GM12874 (cell line): ENCODE measurements around the gene HDAC9.

Experiments used
- TF ChIP-seq, protein P1 (sequence below): IDR thresholded peaks from 2 replicates; pipeline ENCODE4 v1.5.1; 2011; ENCODE audit warnings: low read depth, mild to moderate bottlenecking, control low read depth, low read length, moderate library complexity; ENCODE audit not compliant: insufficient read depth

The HDAC9 gene

DNA sequence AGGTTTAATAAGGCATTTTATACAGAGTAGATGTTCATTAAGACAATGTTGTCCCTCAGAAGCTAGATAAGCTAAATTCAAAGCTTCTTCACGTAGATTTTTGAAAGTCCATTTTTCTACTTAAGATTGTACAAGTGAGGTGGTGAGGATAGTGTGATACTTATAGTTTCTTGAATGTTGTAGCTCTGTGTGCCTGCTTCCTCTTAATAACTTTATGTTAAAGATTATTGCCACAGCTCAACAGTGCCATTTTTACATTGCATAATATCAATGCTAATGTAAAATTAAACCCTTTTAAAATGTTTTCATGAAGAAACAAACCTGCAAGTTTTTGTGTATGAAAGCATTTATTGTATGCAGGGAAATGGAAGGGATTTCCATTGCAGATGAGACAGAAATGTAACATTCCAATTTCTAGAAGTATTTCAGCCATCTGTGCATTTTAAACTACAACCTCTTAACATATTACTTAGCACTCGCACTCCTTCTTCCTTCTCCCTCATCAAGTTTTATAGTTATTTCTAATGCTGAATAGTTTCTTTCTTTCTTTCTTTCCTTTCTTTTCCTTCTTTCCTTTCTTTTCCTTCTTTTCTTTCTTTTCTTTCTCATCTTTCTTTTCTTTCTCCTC is 409.9 kb downstream of the HDAC9 start:
- TF ChIP-seq, protein P1, sequence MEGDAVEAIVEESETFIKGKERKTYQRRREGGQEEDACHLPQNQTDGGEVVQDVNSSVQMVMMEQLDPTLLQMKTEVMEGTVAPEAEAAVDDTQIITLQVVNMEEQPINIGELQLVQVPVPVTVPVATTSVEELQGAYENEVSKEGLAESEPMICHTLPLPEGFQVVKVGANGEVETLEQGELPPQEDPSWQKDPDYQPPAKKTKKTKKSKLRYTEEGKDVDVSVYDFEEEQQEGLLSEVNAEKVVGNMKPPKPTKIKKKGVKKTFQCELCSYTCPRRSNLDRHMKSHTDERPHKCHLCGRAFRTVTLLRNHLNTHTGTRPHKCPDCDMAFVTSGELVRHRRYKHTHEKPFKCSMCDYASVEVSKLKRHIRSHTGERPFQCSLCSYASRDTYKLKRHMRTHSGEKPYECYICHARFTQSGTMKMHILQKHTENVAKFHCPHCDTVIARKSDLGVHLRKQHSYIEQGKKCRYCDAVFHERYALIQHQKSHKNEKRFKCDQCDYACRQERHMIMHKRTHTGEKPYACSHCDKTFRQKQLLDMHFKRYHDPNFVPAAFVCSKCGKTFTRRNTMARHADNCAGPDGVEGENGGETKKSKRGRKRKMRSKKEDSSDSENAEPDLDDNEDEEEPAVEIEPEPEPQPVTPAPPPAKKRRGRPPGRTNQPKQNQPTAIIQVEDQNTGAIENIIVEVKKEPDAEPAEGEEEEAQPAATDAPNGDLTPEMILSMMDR, result no peak

DNA sequence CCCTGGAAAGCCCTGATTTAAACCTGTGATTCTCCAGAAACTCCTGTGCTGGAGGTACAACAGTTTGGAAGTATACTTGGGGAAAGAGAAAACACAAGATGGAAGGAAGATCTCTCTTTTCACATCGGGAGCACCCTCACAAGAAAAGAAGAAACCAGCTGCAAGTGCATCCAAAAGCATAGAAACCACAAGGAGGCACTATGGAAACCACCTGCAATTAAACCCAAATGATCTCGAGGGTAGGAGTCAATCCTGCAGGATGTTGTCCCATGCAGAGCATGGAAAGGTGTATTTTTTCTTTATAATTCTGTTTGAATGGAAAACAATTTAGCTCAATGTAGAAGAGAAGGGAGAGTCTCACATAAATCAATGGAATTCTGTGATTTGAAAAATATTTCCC is 411.4 kb downstream of the HDAC9 start:
- TF ChIP-seq, protein P1, result no peak

DNA sequence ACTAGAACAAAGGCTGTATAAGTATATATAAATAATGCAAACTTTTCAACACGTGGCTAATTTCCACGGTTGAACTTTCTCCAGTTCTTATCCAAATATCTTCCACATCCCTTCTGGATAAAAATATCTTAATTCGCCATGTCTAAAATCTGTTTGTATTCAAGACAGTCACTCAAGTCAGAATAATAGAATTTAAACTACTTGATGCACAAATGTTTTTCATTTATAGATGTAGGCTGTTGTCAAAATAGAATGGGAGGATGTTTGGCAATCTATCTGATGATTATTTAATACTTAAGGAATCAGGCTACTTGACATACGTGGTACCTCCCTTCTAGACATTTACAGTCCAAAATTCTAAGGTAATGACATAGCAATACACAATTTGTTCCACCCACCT is 417.6 kb downstream of the HDAC9 start:
- TF ChIP-seq, protein P1, result no peak

DNA sequence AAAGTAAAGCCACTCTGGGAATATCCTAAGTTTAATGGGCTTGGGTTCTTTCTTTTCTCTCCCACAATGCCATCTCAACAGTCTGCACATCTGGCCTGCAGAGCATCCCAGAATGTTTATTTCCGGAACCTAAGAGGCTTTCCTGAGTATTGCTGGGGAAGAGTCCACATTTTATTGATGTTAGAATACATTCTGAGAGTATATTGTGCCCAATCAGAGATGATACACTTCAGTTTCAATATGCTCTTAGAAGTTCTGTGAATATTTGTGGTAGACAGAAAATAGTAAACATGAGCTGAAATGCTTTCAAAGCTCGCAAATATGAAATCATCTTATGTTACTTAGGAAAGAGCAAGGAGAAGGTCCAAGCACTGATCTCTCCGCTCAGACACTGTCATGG is 421.3 kb downstream of the HDAC9 start:
- TF ChIP-seq, protein P1, result no peak

DNA sequence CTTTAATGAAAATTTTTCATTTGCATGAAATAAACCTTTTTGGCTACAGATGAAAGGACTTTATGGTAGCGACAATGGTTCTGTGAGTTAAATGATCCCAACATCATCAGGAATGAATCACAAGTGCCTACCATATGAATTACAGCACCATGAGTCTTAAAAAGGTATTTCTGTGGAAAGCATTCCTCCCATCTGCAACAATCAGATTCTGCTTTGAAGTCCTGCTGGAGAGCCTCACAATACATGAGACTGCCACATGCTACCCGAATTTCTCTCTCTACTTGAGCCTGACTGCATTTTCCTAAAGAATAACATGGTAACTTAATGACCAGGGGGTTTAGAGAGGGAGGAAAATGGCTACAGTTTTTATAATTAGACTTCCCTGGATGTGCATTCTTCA is 431.6 kb downstream of the HDAC9 start:
- TF ChIP-seq, protein P1, result no peak

DNA sequence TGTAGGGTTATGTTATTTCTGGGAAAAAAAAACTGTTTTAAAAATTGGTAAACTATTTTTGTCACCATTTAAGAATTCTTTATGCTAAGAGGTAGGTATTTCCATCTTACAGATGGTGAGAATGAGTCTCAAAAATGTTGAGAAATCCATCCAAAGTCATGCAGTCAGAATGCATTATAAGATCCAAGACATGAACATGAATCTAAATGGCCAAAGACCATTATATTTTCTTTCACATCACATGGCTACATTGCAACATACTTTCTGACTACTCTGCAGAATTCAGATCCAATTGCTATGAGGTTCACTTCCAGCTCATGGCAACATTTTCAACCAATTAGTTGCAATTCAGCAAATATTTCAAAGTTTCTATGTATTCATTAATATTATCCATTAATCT is 440.7 kb downstream of the HDAC9 start:
- TF ChIP-seq, protein P1, result no peak

DNA sequence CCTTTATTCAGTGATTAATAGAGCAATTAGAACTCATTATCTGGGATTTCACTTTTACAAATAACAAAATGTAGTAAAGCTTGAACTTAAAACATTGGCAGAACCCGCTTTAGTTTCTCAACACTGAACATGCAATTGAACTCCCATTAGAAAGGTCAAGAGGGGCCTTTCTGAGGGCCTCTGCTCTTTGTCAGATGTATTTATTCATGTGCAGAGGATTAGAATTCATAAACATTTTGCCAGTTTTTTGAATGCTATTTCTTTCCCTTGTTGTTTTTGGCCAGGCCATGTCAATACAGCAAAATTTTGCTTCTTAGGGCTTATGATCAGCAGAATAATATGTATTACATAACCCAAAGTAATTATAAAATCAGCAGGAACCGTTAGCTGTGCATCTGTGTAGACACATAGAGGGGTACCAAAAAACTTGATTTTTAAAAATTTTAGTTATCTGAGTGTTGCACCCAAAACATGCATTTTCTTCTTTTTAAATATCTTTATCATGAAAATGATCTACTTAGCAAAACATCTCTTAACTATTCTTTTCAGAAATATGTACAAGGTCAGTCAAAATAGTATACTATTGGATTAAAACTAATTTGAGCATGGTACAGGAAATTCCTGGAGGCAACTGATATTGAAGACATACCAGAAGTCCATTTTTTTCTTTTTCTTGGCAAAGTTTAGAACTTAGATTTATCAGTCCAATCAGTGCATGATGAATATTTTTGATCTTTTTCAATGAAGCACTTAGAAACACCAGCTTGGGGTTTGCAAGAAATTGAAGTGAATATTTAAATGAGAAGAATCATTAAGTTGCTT is 444.4 kb downstream of the HDAC9 start:
- TF ChIP-seq, protein P1, result no peak
